NCI-H1417 treated with DMSO at 0.1 percent for 48 hours (cell line): ENCODE results near the gene ANK2.
"Not testable (repeated sequence)": the region's sequence is repeated elsewhere in the genome, so short reads cannot be mapped to it uniquely, and the experiment has no call there.

Source experiments
- DNase-seq: peaks from one replicate; lab custom pipeline; 2025; lab: John Stamatoyannopoulos, UW

The ANK2 gene

GRCh38 chr4:113051361-113051760, 1.9 kb downstream of the ANK2 start:
- DNase-seq, result no peak

GRCh38 chr4:113052379-113052951, 3.0 kb downstream of the ANK2 start:
- DNase-seq, result no peak

GRCh38 chr4:113053883-113054282, 4.4 kb downstream of the ANK2 start:
- no peak for DNase-seq

GRCh38 chr4:113056318-113056717, 6.9 kb downstream of the ANK2 start:
- no peak for DNase-seq

- no peak for DNase-seq
These were observed 8.4 kb downstream of the ANK2 start for GRCh38 chr4:113057891-113058290.

GRCh38 chr4:113059449-113060182, 10.2 kb downstream of the ANK2 start:
- no peak for DNase-seq

- no peak for DNase-seq
These were observed 11.4 kb downstream of the ANK2 start for GRCh38 chr4:113060853-113061252.

GRCh38 chr4:113064244-113064643, 14.8 kb downstream of the ANK2 start:
- DNase-seq, result peak; percentile 97

- no peak for DNase-seq
These were observed 16.2 kb downstream of the ANK2 start for GRCh38 chr4:113065629-113066028.

GRCh38 chr4:113068771-113069170, 19.3 kb downstream of the ANK2 start:
- DNase-seq, result not testable (repeated sequence)

- DNase-seq, result no peak
These were observed 19.9 kb downstream of the ANK2 start for GRCh38 chr4:113069212-113069892.

GRCh38 chr4:113070755-113071154, 21.3 kb downstream of the ANK2 start:
- DNase-seq, result no peak

- DNase-seq, result no peak
These were observed 21.8 kb downstream of the ANK2 start for GRCh38 chr4:113071274-113071673.

GRCh38 chr4:113071805-113072204, 22.4 kb downstream of the ANK2 start:
- no peak for DNase-seq

GRCh38 chr4:113073451-113074005, 24.1 kb downstream of the ANK2 start:
- no peak for DNase-seq

GRCh38 chr4:113077575-113077974, 28.1 kb downstream of the ANK2 start:
- DNase-seq, result no peak

- DNase-seq, result no peak
These were observed 28.6 kb downstream of the ANK2 start for GRCh38 chr4:113078066-113078465.

GRCh38 chr4:113080050-113080449, 30.6 kb downstream of the ANK2 start:
- no peak for DNase-seq

- DNase-seq, result no peak
These were observed 31.2 kb downstream of the ANK2 start for GRCh38 chr4:113080624-113081023.

- DNase-seq, result no peak
These were observed 33.9 kb downstream of the ANK2 start for GRCh38 chr4:113083346-113083745.

- DNase-seq, result no peak
These were observed 36.8 kb downstream of the ANK2 start for GRCh38 chr4:113086172-113086695.

GRCh38 chr4:113088050-113088449, 38.6 kb downstream of the ANK2 start:
- no peak for DNase-seq

GRCh38 chr4:113090954-113091353, 41.5 kb downstream of the ANK2 start:
- DNase-seq, result no peak
